RCC 7860 (cell line): ENCODE results near the gene LYPD6B.

Source experiments
- DNase-seq: peaks from one replicate; pipeline ENCODE4 v3.0.0-alpha.2; 2015; ENCODE audit warnings: low spot score
- FAIRE-seq: peaks from 2 replicates; lab custom pipeline; 2012; peaks lifted over from hg19 to GRCh38; lab: Jason Lieb, UNC

The LYPD6B gene

GRCh38 chr2:149101818-149102217 lies 63.3 kb downstream of the LYPD6B start:
- DNase-seq: no peak
- FAIRE-seq: no peak

- FAIRE-seq (no peak), DNase-seq (no peak)
These were observed 64.7 kb downstream of the LYPD6B start for GRCh38 chr2:149103081-149103620.

- no peak for DNase-seq
- no peak for FAIRE-seq
These were observed 65.7 kb downstream of the LYPD6B start for GRCh38 chr2:149104221-149104620.

- no peak for FAIRE-seq
These were observed 73.6 kb downstream of the LYPD6B start for GRCh38 chr2:149112068-149112467.

GRCh38 chr2:149112713-149113112 lies 74.2 kb downstream of the LYPD6B start:
- DNase-seq (no peak), FAIRE-seq (no peak)

More at GRCh38 chr2:149112068-149112467, 73.6 kb downstream of the LYPD6B start:
- DNase-seq: no peak

- DNase-seq (no peak), FAIRE-seq (no peak)
These were observed 77.3 kb downstream of the LYPD6B start for GRCh38 chr2:149115781-149116180.

GRCh38 chr2:149119368-149119767 lies 80.9 kb downstream of the LYPD6B start:
- FAIRE-seq: no peak
- DNase-seq: no peak

- DNase-seq (no peak), FAIRE-seq (no peak)
These were observed 84.0 kb downstream of the LYPD6B start for GRCh38 chr2:149122516-149122915.

- DNase-seq: no peak
- FAIRE-seq: no peak
These were observed 86.7 kb downstream of the LYPD6B start for GRCh38 chr2:149125031-149125725.

GRCh38 chr2:149129433-149129832 lies 90.9 kb downstream of the LYPD6B start:
- FAIRE-seq: no peak
- no peak for DNase-seq

- FAIRE-seq: no peak
- no peak for DNase-seq
These were observed 93.8 kb downstream of the LYPD6B start for GRCh38 chr2:149132339-149132738.

- FAIRE-seq (no peak), DNase-seq (no peak)
These were observed 94.4 kb downstream of the LYPD6B start for GRCh38 chr2:149132901-149133300.

GRCh38 chr2:149134335-149134923 lies 95.9 kb downstream of the LYPD6B start:
- FAIRE-seq (no peak), DNase-seq (no peak)

- no peak for FAIRE-seq
- no peak for DNase-seq
These were observed 97.6 kb downstream of the LYPD6B start for GRCh38 chr2:149136111-149136510.

GRCh38 chr2:149141046-149141445 lies 102.5 kb downstream of the LYPD6B start:
- DNase-seq (no peak), FAIRE-seq (no peak)

- FAIRE-seq (no peak), DNase-seq (no peak)
These were observed 105.2 kb downstream of the LYPD6B start for GRCh38 chr2:149143734-149144133.

GRCh38 chr2:149145314-149146295 lies 107.1 kb downstream of the LYPD6B start:
- no peak for FAIRE-seq
- no peak for DNase-seq

- DNase-seq (no peak), FAIRE-seq (no peak)
These were observed 108.4 kb downstream of the LYPD6B start for GRCh38 chr2:149146876-149147275.

- FAIRE-seq (no peak), DNase-seq (no peak)
These were observed 109.9 kb downstream of the LYPD6B start for GRCh38 chr2:149148194-149149006.

GRCh38 chr2:149149007-149149297 lies 110.5 kb downstream of the LYPD6B start:
- FAIRE-seq (no peak), DNase-seq (no peak)
